MM.1S (cell line): ENCODE data around the gene ZNF618.

Source experiments
- CTCF ChIP-seq: fragments of 300-600 bp; sonication (generic); IDR thresholded peaks from 2 replicates; pipeline ENCODE4 v1.5.1; 2016; ENCODE audit warnings: antibody characterized with exemption, low read length, mixed read lengths
- EZH2 ChIP-seq: fragments of 300-600 bp; sonication (generic); optimal IDR thresholded peaks from 2 replicates; pipeline ENCODE3; 2017; ENCODE audit warnings: low read depth, mild to moderate bottlenecking, antibody characterized with exemption, low read length, mixed read lengths
- EZH2phosphoT487 ChIP-seq: fragments of 300-600 bp; sonication (generic); IDR thresholded peaks from 2 replicates; pipeline ENCODE4 v1.6.1; 2018; ENCODE audit warnings: antibody characterized with exemption, low read length

GRCh38 chr9:113989017-113989713 is 113.1 kb downstream of the ZNF618 start:
- TF ChIP-seq CTCF (no peak), EZH2 (no peak), EZH2phosphoT487 (no peak)
